Karpas-422 (cell line): Measurements from ENCODE around the gene NCAPD3. TPM values are rescaled to one million over a fixed set of nuclear protein-coding genes. Genes with fewer than 3 reads are reported as not detected.

Experiments
- DNase-seq: peaks from one replicate; pipeline ENCODE4 v3.0.0-alpha.2; 2015
- H2AFZ ChIP-seq: fragments of 200-600 bp; sonication (generic); 2 replicates; pipeline ENCODE4 v1.6.1; 2014; ENCODE audit warnings: antibody characterized with exemption, low read length, mixed read lengths
- H3K27ac ChIP-seq: fragments of 200-600 bp; sonication (generic); 2 replicates; pipeline ENCODE4 v1.5.1; 2014; ENCODE audit warnings: mild to moderate bottlenecking, low read length, moderate library complexity
- H3K27me3 ChIP-seq: fragments of 200-600 bp; sonication (generic); 2 replicates; pipeline ENCODE4 v1.6.1; 2014; ENCODE audit warnings: low read length, mixed read lengths
- H3K36me3 ChIP-seq: fragments of 200-600 bp; sonication (generic); 2 replicates; pipeline ENCODE4 v1.6.1; 2014; ENCODE audit warnings: low read length, mixed read lengths; ENCODE audit not compliant: insufficient read depth
- H3K4me1 ChIP-seq: fragments of 200-600 bp; sonication (generic); 2 replicates; pipeline ENCODE4 v1.6.1; 2014; ENCODE audit warnings: mild to moderate bottlenecking, low read length, mixed read lengths
- H3K4me2 ChIP-seq: fragments of 200-600 bp; sonication (generic); 2 replicates; pipeline ENCODE4 v1.6.1; 2014; ENCODE audit warnings: low read length, low read depth, mild to moderate bottlenecking; ENCODE audit not compliant: poor library complexity, severe bottlenecking
- H3K4me3 ChIP-seq: fragments of 200-600 bp; sonication (generic); 2 replicates; pipeline ENCODE4 v1.5.1; 2014; ENCODE audit warnings: mild to moderate bottlenecking, antibody characterized with exemption, low read length, mixed read lengths
- H3K79me2 ChIP-seq: fragments of 200-600 bp; sonication (generic); 2 replicates; pipeline ENCODE4 v1.6.1; 2014; ENCODE audit warnings: mild to moderate bottlenecking, low read length, mixed read lengths
- H3K9ac ChIP-seq: fragments of 200-600 bp; sonication (generic); 2 replicates; pipeline ENCODE4 v1.6.0; 2014; ENCODE audit warnings: low read length
- H3K9me2 ChIP-seq: fragments of 200-600 bp; sonication (generic), shearing (Covaris generic); replicated peaks from 2 replicates; pipeline ENCODE4 v1.6.0; 2014; ENCODE audit warnings: mild to moderate bottlenecking, low read length, moderate library complexity; ENCODE audit not compliant: insufficient read depth
- H3K9me3 ChIP-seq: fragments of 300-700, 200-600 bp; sonication (generic); 2 replicates; pipeline ENCODE4 v1.6.1; 2014; ENCODE audit warnings: low read length, mixed read lengths
- H4K20me1 ChIP-seq: fragments of 200-600 bp; sonication (generic); 2 replicates; pipeline ENCODE4 v1.6.1; 2014; ENCODE audit warnings: mild to moderate bottlenecking, antibody characterized with exemption, low read length, low read depth; ENCODE audit not compliant: insufficient read depth
- total RNA-seq: library from RNA; depleted of rRNA; stranded (reverse); fragments of >200 nt; shearing (Covaris generic); gene quantifications from 2 replicates; pipeline ENCODE4 v1.2.3, GENCODE V29; 2014; ENCODE audit warnings: low replicate concordance

NCAPD3 gene
- total RNA-seq, 1 experiment from 2014 or later, result 22.0 TPM

- no peaks in the 10 kb centered on the region for H3K27me3 ChIP-seq
- no peaks in the 10 kb centered on the region; the same call in 1 of the 2 replicates for H3K36me3 ChIP-seq
- no peaks in the 10 kb centered on the region for H3K9me2 ChIP-seq
- H3K4me2 ChIP-seq, result no peak overlapping the region
- H4K20me1 ChIP-seq, result no peaks in the 10 kb centered on the region
- H3K4me3 ChIP-seq, result no peak overlapping the region
- H3K79me2 ChIP-seq, result no peaks in the 10 kb centered on the region
- H3K9ac ChIP-seq, result no peak overlapping the region
- no peak overlapping the region for H3K27ac ChIP-seq
- no peak overlapping the region for H2AFZ ChIP-seq
- H3K4me1 ChIP-seq, result no peaks in the 10 kb centered on the region
- DNase-seq, result no peak
- H3K9me3 ChIP-seq, result no peaks in the 10 kb centered on the region
These were observed 68.3 kb downstream of the NCAPD3 start for GRCh38 chr11:134155456-134155855.

DNA sequence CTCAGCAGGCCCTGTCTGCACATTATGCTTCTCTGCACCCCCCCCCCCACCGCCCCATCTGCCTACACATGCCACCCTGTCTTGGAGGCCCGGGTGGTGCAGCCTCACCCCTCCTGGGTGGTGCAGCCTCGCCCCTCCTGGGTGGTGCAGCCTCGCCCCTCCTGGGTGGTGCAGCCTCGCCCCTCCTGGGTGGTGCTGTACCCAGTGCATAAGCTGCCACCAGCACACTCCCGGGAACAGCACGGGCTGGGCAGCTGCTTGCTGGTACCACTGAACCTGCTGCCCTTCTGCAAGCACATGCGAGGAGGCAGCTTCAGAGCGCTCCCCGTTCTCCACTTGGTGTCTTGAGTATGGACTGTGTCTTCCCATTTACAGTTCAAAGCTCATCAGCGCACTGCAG lies 69.3 kb downstream of the NCAPD3 start:
- Histone ChIP-seq H3K9me3 (no peaks in the 10 kb centered on the region), H3K27me3 (no peaks in the 10 kb centered on the region), H3K9me2 (no peaks in the 10 kb centered on the region), H3K4me2 (no peak overlapping the region), H3K27ac (no peak overlapping the region), H3K79me2 (no peaks in the 10 kb centered on the region), H2AFZ (no peak overlapping the region), H3K9ac (no peak overlapping the region), H3K4me1 (no peaks in the 10 kb centered on the region), H3K4me3 (no peak overlapping the region), H4K20me1 (no peaks in the 10 kb centered on the region), H3K36me3 (no peaks in the 10 kb centered on the region; the same call in 1 of the 2 replicates)
- no peak for DNase-seq

DNA sequence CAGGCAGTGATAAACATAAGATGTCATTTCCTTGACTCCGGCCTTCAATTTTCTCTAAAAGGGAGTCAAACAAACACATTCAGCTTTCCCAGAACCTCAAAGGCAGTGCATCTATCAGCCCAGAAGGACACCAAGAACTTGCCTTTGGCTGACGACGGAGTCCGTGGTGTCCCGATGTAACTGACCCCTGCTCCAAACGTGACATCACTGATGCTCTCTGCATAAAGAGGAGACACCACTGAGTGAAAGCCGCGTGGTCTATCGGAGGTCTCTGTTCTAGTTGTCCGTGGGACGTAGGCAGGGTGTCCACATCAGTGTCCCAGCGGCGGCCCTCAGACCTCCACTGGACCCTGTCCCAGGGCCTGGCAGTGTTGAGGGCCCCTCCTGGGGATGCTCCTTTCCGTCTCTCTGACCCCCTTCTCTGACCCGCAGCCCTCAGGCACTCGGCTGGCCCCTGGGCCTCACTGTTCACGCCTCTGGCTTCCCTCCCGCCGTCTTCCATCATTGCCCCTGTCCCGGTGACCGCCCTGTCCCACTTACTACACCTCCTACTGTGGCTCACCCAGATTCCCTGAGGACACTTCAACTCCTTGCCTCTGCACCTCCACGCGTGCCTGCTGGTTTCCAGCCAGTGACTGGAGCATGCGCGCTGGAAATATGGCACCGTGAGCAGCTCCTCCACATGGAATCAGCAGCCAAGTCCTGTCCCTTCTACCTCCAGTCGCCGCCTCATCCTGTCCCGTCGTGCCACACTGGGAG lies 70.4 kb downstream of the NCAPD3 start:
- Histone ChIP-seq H3K36me3 (no peaks in the 10 kb centered on the region; the same call in 1 of the 2 replicates), H4K20me1 (no peaks in the 10 kb centered on the region), H3K9ac (no peak overlapping the region), H3K79me2 (no peaks in the 10 kb centered on the region), H2AFZ (no peak overlapping the region), H3K9me2 (no peaks in the 10 kb centered on the region), H3K4me1 (no peaks in the 10 kb centered on the region), H3K4me3 (no peak overlapping the region), H3K4me2 (no peak overlapping the region), H3K27ac (no peak overlapping the region), H3K27me3 (no peaks in the 10 kb centered on the region), H3K9me3 (no peaks in the 10 kb centered on the region)
- no peak for DNase-seq

DNA sequence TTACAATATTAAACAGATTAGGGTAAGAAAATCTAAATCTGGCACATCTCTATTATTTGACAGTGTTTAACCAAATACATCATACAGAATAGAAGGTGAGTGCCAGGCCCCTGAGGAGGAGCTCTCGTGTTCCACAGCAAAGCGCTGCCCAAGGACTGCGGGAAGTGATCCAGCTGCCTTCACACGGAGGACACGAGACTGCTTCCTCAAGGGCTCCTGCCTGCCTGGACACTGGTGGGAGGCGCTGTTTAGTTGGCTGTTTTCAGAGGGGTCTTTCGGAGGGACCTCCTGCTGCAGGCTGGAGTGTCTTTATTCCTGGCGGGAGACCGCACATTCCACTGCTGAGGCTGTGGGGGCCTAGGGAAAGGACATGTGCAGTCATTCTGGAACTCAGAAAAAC lies 71.1 kb downstream of the NCAPD3 start:
- H3K9me2 ChIP-seq, result no peaks in the 10 kb centered on the region
- no peak overlapping the region for H2AFZ ChIP-seq
- no peaks in the 10 kb centered on the region for H4K20me1 ChIP-seq
- no peak overlapping the region for H3K9ac ChIP-seq
- no peaks in the 10 kb centered on the region for H3K9me3 ChIP-seq
- H3K79me2 ChIP-seq, result no peaks in the 10 kb centered on the region
- no peak overlapping the region for H3K27ac ChIP-seq
- DNase-seq, result no peak
- H3K4me3 ChIP-seq, result no peak overlapping the region
- H3K36me3 ChIP-seq, result no peaks in the 10 kb centered on the region; the same call in 1 of the 2 replicates
- H3K4me1 ChIP-seq, result no peaks in the 10 kb centered on the region
- H3K4me2 ChIP-seq, result no peak overlapping the region
- H3K27me3 ChIP-seq, result no peaks in the 10 kb centered on the region

- no peak overlapping the region for H3K27ac ChIP-seq
- no peaks in the 10 kb centered on the region for H3K36me3 ChIP-seq
- no peaks in the 10 kb centered on the region for H4K20me1 ChIP-seq
- no peaks in the 10 kb centered on the region for H3K9me3 ChIP-seq
- H3K4me1 ChIP-seq, result no peaks in the 10 kb centered on the region
- no peak for DNase-seq
- H3K4me3 ChIP-seq, result no peak overlapping the region
- H3K4me2 ChIP-seq, result no peak overlapping the region
- H3K27me3 ChIP-seq, result no peaks in the 10 kb centered on the region
- no peaks in the 10 kb centered on the region for H3K79me2 ChIP-seq
- H3K9ac ChIP-seq, result no peak overlapping the region
- H3K9me2 ChIP-seq, result no peaks in the 10 kb centered on the region
- H2AFZ ChIP-seq, result no peak overlapping the region
These were observed 72.6 kb downstream of the NCAPD3 start for GRCh38 chr11:134151083-134151747.

- Histone ChIP-seq H3K27ac (no peak overlapping the region), H3K79me2 (no peaks in the 10 kb centered on the region), H3K4me1 (no peaks in the 10 kb centered on the region), H4K20me1 (no peaks in the 10 kb centered on the region), H3K4me2 (no peak overlapping the region), H3K9me2 (no peaks in the 10 kb centered on the region), H3K9me3 (no peaks in the 10 kb centered on the region), H3K4me3 (no peak overlapping the region), H3K9ac (no peak overlapping the region), H3K27me3 (no peaks in the 10 kb centered on the region), H2AFZ (no peak overlapping the region), H3K36me3 (no peaks in the 10 kb centered on the region)
- no peak for DNase-seq
These were observed 73.4 kb downstream of the NCAPD3 start for GRCh38 chr11:134150195-134150903.

DNA sequence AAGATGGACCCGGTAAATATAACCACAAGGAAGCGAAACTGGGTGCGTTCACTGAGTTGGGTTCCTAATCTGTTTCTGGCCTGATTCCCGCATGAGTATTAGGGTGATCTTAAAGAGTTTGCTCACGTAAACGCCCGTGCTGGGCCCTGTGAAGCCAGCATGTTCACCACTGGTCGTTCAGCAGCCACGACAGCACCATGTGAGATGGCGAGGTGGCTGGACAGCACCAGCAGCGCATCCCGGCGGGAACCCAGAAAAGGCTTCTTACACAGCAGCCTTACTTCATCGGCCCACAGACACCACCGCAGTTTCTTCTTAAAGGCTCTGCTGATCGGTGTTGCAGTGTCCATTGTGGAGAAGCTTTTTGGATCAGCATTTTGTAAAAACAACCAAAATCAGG lies 74.4 kb downstream of the NCAPD3 start:
- no peak overlapping the region for H3K27ac ChIP-seq
- H3K4me2 ChIP-seq, result no peak overlapping the region
- H3K4me3 ChIP-seq, result no peak overlapping the region
- H3K4me1 ChIP-seq, result no peaks in the 10 kb centered on the region
- no peaks in the 10 kb centered on the region for H3K27me3 ChIP-seq
- no peaks in the 10 kb centered on the region for H3K79me2 ChIP-seq
- no peak for DNase-seq
- H3K9me3 ChIP-seq, result no peaks in the 10 kb centered on the region
- no peak overlapping the region for H2AFZ ChIP-seq
- no peaks in the 10 kb centered on the region for H4K20me1 ChIP-seq
- no peaks in the 10 kb centered on the region for H3K36me3 ChIP-seq
- H3K9me2 ChIP-seq, result no peaks in the 10 kb centered on the region
- no peak overlapping the region for H3K9ac ChIP-seq

GRCh38 chr11:134146598-134146997 lies 77.2 kb downstream of the NCAPD3 start:
- no peak overlapping the region for H3K27ac ChIP-seq
- H3K4me3 ChIP-seq, result no peak overlapping the region
- no peaks in the 10 kb centered on the region for H3K9me3 ChIP-seq
- no peaks in the 10 kb centered on the region for H3K4me1 ChIP-seq
- H3K9ac ChIP-seq, result no peak overlapping the region
- H3K36me3 ChIP-seq, result no peaks in the 10 kb centered on the region
- H2AFZ ChIP-seq, result no peak overlapping the region
- DNase-seq, result no peak
- no peaks in the 10 kb centered on the region for H3K9me2 ChIP-seq
- H3K27me3 ChIP-seq, result no peaks in the 10 kb centered on the region
- H3K79me2 ChIP-seq, result no peaks in the 10 kb centered on the region
- no peaks in the 10 kb centered on the region for H4K20me1 ChIP-seq
- no peak overlapping the region for H3K4me2 ChIP-seq
